B cell (primary cell): ENCODE data around the gene ABLIM1. TPM values are rescaled to one million over a fixed set of nuclear protein-coding genes. Genes with fewer than 3 reads are reported as not detected.

ENCODE experiments used
- ATAC-seq: fragments of 200-7000 bp; cut with Tn5 transposase; one replicate; pipeline ENCODE4 v1.10.0; 2021; ENCODE audit warnings: low read depth, mild to moderate bottlenecking, moderate number of reproducible peaks, moderate library complexity
- CTCF ChIA-PET: fragments of 350-600 bp; sonication (Branson Sonifier 250); formaldehyde crosslinking; loops from one replicate; lab custom pipeline; 2021; ENCODE audit warnings: antibody characterized with exemption, inconsistent platforms; lab: Charles Lee
- POLR2A ChIA-PET: fragments of 350-600 bp; sonication (Branson Sonifier 250); formaldehyde crosslinking; loops from one replicate; lab custom pipeline; 2021; ENCODE audit warnings: antibody characterized with exemption; lab: Charles Lee
- DNase-seq: peaks from one replicate; pipeline ENCODE4 v3.0.0; 2013
- H2AFZ ChIP-seq: 2 replicates; pipeline ENCODE4 v1.6.1; 2012; ENCODE audit warnings: mild to moderate bottlenecking, low read depth, low read length; ENCODE audit not compliant: insufficient read depth, poor library complexity, severe bottlenecking
- H3K27ac ChIP-seq, 2 donors: 1 replicate in 1 of 2; 2 replicates in 1 of 2; pipeline ENCODE4 v1.5.1; 2012 to 2013; ENCODE audit warnings: low read length in 2 of 2, mild to moderate bottlenecking in 2 of 2, moderate library complexity in 1 of 2
- H3K27me3 ChIP-seq, 4 experiments: fragments of 200-600 bp in 1 of 4; sonication (generic) in 1 of 4; replicated peaks in 1 of 4; 1 replicate in 2 of 4; 2 replicates in 2 of 4; pipeline versions ENCODE4 v1.6.1 to v1.7.0; 2013 to 2016; ENCODE audit warnings: low read length in 3 of 4, mild to moderate bottlenecking in 2 of 4, mixed read lengths in 1 of 4, moderate library complexity in 1 of 4; ENCODE audit not compliant: insufficient read depth in 4 of 4, control insufficient read depth in 3 of 4; ENCODE audit errors: control extremely low read depth in 1 of 4
- H3K36me3 ChIP-seq, 2 experiments: replicated peaks in 1 of 2; 1 replicate in 1 of 2; 2 replicates in 1 of 2; pipeline versions ENCODE4 v1.6.1 to v1.7.1; 2013; ENCODE audit warnings: low read length in 1 of 2; ENCODE audit not compliant: insufficient read depth in 2 of 2, control insufficient read depth in 1 of 2; ENCODE audit errors: control extremely low read depth in 1 of 2, extremely low read depth in 1 of 2
- H3K4me1 ChIP-seq, 2 donors: fragments of 200-600 bp in 1 of 2; sonication (generic) in 1 of 2; 1 replicate in 1 of 2; 2 replicates in 1 of 2; pipeline versions ENCODE4 v1.5.1 to v1.6.1; 2013 to 2017; ENCODE audit warnings: low read length in 2 of 2; ENCODE audit not compliant: control insufficient read depth in 2 of 2, insufficient read depth in 2 of 2
- H3K4me2 ChIP-seq: replicated peaks from 2 replicates; pipeline ENCODE3; 2012; ENCODE audit warnings: mild to moderate bottlenecking, low read depth, low read length; ENCODE audit not compliant: poor library complexity, severe bottlenecking
- H3K4me3 ChIP-seq, 5 experiments: fragments of 200-600 bp in 1 of 5; sonication (generic) in 1 of 5; 1 replicate in 3 of 5; 2 replicates in 2 of 5; pipeline versions ENCODE4 v1.5.1 to v1.7.0; 2011 to 2016; ENCODE audit warnings: low read length in 4 of 5, mild to moderate bottlenecking in 4 of 5, low read depth in 2 of 5, control low read depth in 1 of 5, moderate library complexity in 1 of 5; ENCODE audit not compliant: insufficient read depth in 1 of 5; ENCODE audit errors: control extremely low read depth in 1 of 5, extremely low read depth in 1 of 5
- H3K79me2 ChIP-seq: fragments of 200-600 bp; sonication (generic); one replicate; pipeline ENCODE4 v1.6.0; 2016; ENCODE audit warnings: low read length; ENCODE audit not compliant: control insufficient read depth, insufficient read depth
- H3K9ac ChIP-seq: fragments of 200-600 bp; sonication (generic); 2 replicates; pipeline ENCODE4 v1.6.1; 2017; ENCODE audit warnings: mild to moderate bottlenecking, low read length, moderate library complexity
- H3K9me3 ChIP-seq, 3 donors: one replicate each; pipeline versions ENCODE4 v1.6.1 to v1.7.1; 2013; ENCODE audit warnings: low read length in 2 of 3; ENCODE audit not compliant: control insufficient read depth in 2 of 3, insufficient read depth in 1 of 3; ENCODE audit errors: control extremely low read depth in 1 of 3
- H4K20me1 ChIP-seq: 2 replicates; pipeline ENCODE4 v1.6.0; 2012; ENCODE audit warnings: mild to moderate bottlenecking, low read length; ENCODE audit not compliant: insufficient read depth, control insufficient read depth, poor library complexity, severe bottlenecking
- H3K27ac Mint-ChIP-seq: one replicate; pipeline ENCODE4 v1.8.0; 2021; ENCODE audit warnings: mixed read lengths
- H3K27me3 Mint-ChIP-seq: one replicate; pipeline ENCODE4 v1.8.0; 2021; ENCODE audit warnings: mixed read lengths
- H3K4me1 Mint-ChIP-seq: one replicate; pipeline ENCODE4 v1.8.0; 2021; ENCODE audit warnings: mixed read lengths
- H3K4me3 Mint-ChIP-seq: one replicate; pipeline ENCODE4 v1.8.0; 2021; ENCODE audit warnings: mixed read lengths
- H3K9me3 Mint-ChIP-seq: one replicate; pipeline ENCODE4 v1.8.0; 2022; ENCODE audit warnings: mixed read lengths; ENCODE audit not compliant: insufficient read depth
- EZH2 ChIP-seq: IDR thresholded peaks from 2 replicates; pipeline ENCODE4 v1.6.1; 2012; ENCODE audit warnings: borderline replicate concordance, low read depth, mild to moderate bottlenecking, moderate library complexity, low read length; ENCODE audit not compliant: insufficient read depth, poor library complexity, severe bottlenecking
- WGBS: methylation state at CpG from one replicate; pipeline ENCODE4 v1.1.5; 2013; ENCODE audit warnings: missing lambda C conversion rate; ENCODE audit not compliant: insufficient coverage; 5-methylcytosine and 5-hydroxymethylcytosine counted together
- intact Hi-C: fragments of 100-400 bp; cut with micrococcal nuclease; formaldehyde crosslinking; loops from one replicate; pipeline ENCODE4 v1.10.0; 2022
- polyA plus RNA-seq: library from polyadenylated mRNA; depleted of rRNA; stranded (reverse); fragments of >200 nt; gene quantifications from 2 replicates; pipeline ENCODE4 v1.2.3, GENCODE V29; 2012
- total RNA-seq, 2 donors: library from RNA; stranded (reverse); fragments of 120-200 nt in 1 of 2; gene quantifications; 1 replicate in 1 of 2; 2 replicates in 1 of 2; pipeline versions ENCODE4 v1.2.3 to v1.2.4, GENCODE V29; 2013 to 2022
- TF ChIP-seq, protein P1 (sequence below): fragments of 200-600 bp; IDR thresholded peaks from one replicate; pipeline ENCODE4 v1.8.0; 2022; ENCODE audit warnings: antibody characterized with exemption, mild to moderate bottlenecking

The ABLIM1 gene
- total and polyA plus RNA-seq, 2 donors (not counting 1 experiment from before 2014, with no cell fraction given), result 55.6 to 148 TPM

DNA sequence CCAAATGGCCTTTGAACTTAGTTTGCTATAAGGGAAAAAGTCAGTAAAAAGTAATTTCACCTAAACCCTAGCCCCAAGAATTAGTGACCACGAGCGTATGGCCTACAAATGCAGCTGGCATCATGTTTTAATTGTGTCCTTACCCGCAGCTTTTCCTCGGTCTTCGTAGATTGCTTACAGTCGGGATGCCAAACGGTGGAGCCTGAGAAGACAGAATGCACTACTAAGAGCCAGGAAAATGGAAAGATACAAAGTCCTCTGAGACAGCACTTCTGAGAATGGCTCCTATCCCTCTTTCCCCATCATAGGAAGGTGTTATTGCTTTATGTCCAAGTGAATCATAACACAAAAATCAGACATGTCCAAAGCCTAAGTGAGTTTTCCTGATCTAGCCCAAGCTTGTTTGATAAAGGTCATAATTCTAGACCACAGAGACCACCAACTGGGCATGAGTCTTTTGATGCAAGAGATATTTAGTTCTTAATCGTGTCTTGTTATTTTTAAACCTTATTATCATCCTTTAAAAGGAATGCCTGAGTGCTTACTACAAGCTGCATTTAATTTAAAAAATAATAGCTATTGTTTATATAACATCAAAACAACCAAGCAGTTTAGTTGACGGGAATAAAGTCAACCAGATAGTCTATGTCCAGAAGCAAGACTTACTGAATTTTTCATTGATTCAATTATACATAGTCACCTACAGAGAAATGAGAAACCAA, 170.1 kb downstream of the ABLIM1 start:
- DNase-seq, result no peak
- no peak overlapping the region for H3K4me3 Mint-ChIP-seq
- WGBS, result 97% methylated on average over 7 of the region's 9 CpGs
- Histone ChIP-seq H3K36me3 (peaks cover 12 to 56% of the 10 kb centered on the region in 2 experiments), H2AFZ (no peak overlapping the region), H3K4me1 (peaks cover 15 to 16% of the 10 kb centered on the region in 2 donors), H3K4me3 (no peak overlapping the region), H3K4me2 (no peak overlapping the region), H4K20me1 (peaks cover 23% of the 10 kb centered on the region), H3K9ac (no peak overlapping the region), H3K27ac (no peak overlapping the region), H3K27me3 (no peaks in the 10 kb centered on the region), H3K9me3 (peaks cover 0 to 4% (median 2%) of the 10 kb centered on the region in 3 donors), H3K79me2 (peaks cover 60% of the 10 kb centered on the region)
- H3K27ac Mint-ChIP-seq, result no peak overlapping the region
- ChIA-PET POLR2A (interaction anchor here (0.8 kb wide), 1 partner anchor 9 kb away, joined by 3 read pairs; no protein-coding TSS in a partner anchor), CTCF (interaction anchor here (0.7 to 7.5 kb wide), 4 partner anchors 9 to 184 kb away, joined by 3 to 49 read pairs (median 3); no protein-coding TSS in a partner anchor)
- no peak for ATAC-seq
- intact Hi-C loops, result no loop called here
- peaks cover 23% of the 10 kb centered on the region for H3K4me1 Mint-ChIP-seq
- H3K9me3 Mint-ChIP-seq, result no peaks in the 10 kb centered on the region
- H3K27me3 Mint-ChIP-seq, result no peaks in the 10 kb centered on the region
- TF ChIP-seq EZH2, result no peak
- TF ChIP-seq, protein P1, sequence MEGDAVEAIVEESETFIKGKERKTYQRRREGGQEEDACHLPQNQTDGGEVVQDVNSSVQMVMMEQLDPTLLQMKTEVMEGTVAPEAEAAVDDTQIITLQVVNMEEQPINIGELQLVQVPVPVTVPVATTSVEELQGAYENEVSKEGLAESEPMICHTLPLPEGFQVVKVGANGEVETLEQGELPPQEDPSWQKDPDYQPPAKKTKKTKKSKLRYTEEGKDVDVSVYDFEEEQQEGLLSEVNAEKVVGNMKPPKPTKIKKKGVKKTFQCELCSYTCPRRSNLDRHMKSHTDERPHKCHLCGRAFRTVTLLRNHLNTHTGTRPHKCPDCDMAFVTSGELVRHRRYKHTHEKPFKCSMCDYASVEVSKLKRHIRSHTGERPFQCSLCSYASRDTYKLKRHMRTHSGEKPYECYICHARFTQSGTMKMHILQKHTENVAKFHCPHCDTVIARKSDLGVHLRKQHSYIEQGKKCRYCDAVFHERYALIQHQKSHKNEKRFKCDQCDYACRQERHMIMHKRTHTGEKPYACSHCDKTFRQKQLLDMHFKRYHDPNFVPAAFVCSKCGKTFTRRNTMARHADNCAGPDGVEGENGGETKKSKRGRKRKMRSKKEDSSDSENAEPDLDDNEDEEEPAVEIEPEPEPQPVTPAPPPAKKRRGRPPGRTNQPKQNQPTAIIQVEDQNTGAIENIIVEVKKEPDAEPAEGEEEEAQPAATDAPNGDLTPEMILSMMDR, result no peak
